Esophagus squamous epithelium (tissue), 4 donors: ENCODE measurements around the gene AVP.

Source experiments
- POLR2A ChIP-seq, 4 donors: fragments of 450-650 bp; IDR thresholded peaks; one replicate each; pipeline ENCODE4 v1.6.1; 2017; ENCODE audit warnings: antibody characterized with exemption in 4 of 4, mild to moderate bottlenecking in 4 of 4, moderate library complexity in 3 of 4
- TF ChIP-seq, protein P1 (sequence below), 6 experiments: fragments of 450-650 bp in 4 of 6; fragments of 200-600 bp in 2 of 6; sonication (generic) in 2 of 6; IDR thresholded peaks; one replicate each; pipeline ENCODE4 v1.5.1; 2016 to 2019; ENCODE audit warnings: antibody characterized with exemption in 6 of 6, mild to moderate bottlenecking in 4 of 6, moderate library complexity in 4 of 6

DNA sequence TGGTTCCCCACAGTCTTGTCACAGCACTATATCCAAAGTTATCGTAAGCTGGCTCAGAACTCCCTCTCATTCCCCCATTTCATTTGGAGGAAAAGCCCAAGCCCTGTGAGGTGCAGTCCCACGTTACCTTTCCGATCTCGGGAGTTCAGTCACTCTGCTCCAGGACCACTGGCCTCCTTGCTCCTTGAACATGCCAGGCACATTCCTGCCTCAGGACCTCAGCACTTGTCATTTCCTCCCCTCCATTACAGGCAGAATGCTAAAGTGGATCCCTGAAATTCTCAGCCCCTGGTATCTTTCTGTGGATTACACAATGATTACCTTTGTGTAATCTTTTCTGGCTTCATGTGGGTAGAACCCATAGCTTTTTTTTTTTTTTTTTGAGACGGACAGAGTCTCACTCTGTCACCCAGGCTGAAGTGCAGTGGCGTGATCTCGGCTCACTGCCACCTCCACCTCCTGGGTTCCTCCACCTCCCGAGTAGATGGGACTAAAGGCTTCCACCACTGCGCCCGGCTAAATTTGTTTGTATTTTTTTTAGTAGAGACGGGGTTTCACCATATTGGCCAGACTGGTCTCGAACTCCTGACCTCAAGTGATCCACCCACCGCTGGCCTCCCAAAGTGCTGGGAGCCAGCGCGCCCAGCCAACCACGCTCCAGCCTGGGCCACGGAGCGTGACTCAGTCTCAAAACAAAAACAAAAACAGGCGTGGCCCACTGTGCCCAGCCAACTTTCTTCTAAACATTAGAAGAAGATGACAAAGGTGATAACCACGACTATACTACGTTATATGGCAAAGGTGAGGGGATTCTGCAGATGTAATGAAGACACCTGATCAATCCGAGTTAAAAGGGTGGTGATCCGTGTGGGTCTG is 17.1 kb downstream of the AVP start:
- TF ChIP-seq, protein P1, sequence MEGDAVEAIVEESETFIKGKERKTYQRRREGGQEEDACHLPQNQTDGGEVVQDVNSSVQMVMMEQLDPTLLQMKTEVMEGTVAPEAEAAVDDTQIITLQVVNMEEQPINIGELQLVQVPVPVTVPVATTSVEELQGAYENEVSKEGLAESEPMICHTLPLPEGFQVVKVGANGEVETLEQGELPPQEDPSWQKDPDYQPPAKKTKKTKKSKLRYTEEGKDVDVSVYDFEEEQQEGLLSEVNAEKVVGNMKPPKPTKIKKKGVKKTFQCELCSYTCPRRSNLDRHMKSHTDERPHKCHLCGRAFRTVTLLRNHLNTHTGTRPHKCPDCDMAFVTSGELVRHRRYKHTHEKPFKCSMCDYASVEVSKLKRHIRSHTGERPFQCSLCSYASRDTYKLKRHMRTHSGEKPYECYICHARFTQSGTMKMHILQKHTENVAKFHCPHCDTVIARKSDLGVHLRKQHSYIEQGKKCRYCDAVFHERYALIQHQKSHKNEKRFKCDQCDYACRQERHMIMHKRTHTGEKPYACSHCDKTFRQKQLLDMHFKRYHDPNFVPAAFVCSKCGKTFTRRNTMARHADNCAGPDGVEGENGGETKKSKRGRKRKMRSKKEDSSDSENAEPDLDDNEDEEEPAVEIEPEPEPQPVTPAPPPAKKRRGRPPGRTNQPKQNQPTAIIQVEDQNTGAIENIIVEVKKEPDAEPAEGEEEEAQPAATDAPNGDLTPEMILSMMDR (IDR thresholded peaks at IDR 0.05), result no peak
- no peak for TF ChIP-seq POLR2A (IDR thresholded peaks at IDR 0.05)
